HepG2 (cell line): Measurements from ENCODE around the gene IPP. TPM values are rescaled to one million over a fixed set of nuclear protein-coding genes. Genes with fewer than 3 reads are reported as not detected.

Experiments
- ATM ChIP-seq: fragments of 450-650 bp; IDR thresholded peaks from 2 replicates; pipeline ENCODE4 v1.7.1; 2017; ENCODE audit warnings: mild to moderate bottlenecking, borderline replicate concordance
- FOSL1 ChIP-seq: sonication (generic); formaldehyde crosslinking; IDR thresholded peaks from 2 replicates; pipeline ENCODE4 v1.9.0; 2021; ENCODE audit warnings: missing genetic modification reagents, borderline replicate concordance
- FOSL2 ChIP-seq: sonication (generic); formaldehyde crosslinking; IDR thresholded peaks from 2 replicates; pipeline ENCODE4 v1.4.0; 2020; ENCODE audit warnings: missing genetic modification reagents
- GLI4 ChIP-seq: sonication (generic); formaldehyde crosslinking; IDR thresholded peaks from 2 replicates; pipeline ENCODE4 v1.5.1; 2020; ENCODE audit warnings: missing genetic modification reagents, mild to moderate bottlenecking, moderate library complexity, borderline replicate concordance
- HDAC2 ChIP-seq: sonication (generic); formaldehyde crosslinking; IDR thresholded peaks from 2 replicates; pipeline ENCODE4 v1.4.0; 2020; ENCODE audit warnings: missing genetic modification reagents
- HOXD1 ChIP-seq: sonication (generic); formaldehyde crosslinking; IDR thresholded peaks from 2 replicates; pipeline ENCODE4 v1.5.0; 2020; ENCODE audit warnings: missing genetic modification reagents
- KDM6A ChIP-seq: IDR thresholded peaks from 2 replicates; pipeline ENCODE4 v1.6.1; 2016; ENCODE audit warnings: low read depth
- MAZ ChIP-seq, 2 experiments: sonication (generic) in 1 of 2; formaldehyde crosslinking in 1 of 2; IDR thresholded peaks; 2 replicates each; pipeline versions ENCODE4 v1.5.0 to v1.6.1; 2012 to 2020; ENCODE audit warnings: low read depth in 2 of 2, mild to moderate bottlenecking in 2 of 2, borderline replicate concordance in 1 of 2, improper control_type of control experiment in 1 of 2, low read length in 1 of 2, missing genetic modification reagents in 1 of 2, moderate library complexity in 1 of 2
- PHF8 ChIP-seq: sonication (generic); formaldehyde crosslinking; IDR thresholded peaks from 2 replicates; pipeline ENCODE4 v1.5.0; 2020; ENCODE audit warnings: missing genetic modification reagents
- SETDB1 ChIP-seq: sonication (generic); formaldehyde crosslinking; IDR thresholded peaks from 2 replicates; pipeline ENCODE4 v1.5.1; 2020; ENCODE audit warnings: missing genetic modification reagents, mild to moderate bottlenecking, borderline replicate concordance
- SMC3 ChIP-seq: IDR thresholded peaks from 2 replicates; pipeline ENCODE4 v1.6.1; 2011; ENCODE audit warnings: low read length, improper control_type of control experiment
- ZFP36L2 ChIP-seq: sonication (generic); formaldehyde crosslinking; IDR thresholded peaks from 2 replicates; pipeline ENCODE4 v1.4.0; 2020; ENCODE audit warnings: missing genetic modification reagents
- ZNF296 ChIP-seq: sonication (generic); formaldehyde crosslinking; conservative IDR thresholded peaks from 2 replicates; pipeline ENCODE4 v1.5.0; 2020; ENCODE audit warnings: mild to moderate bottlenecking, missing genetic modification reagents
- ZNF484 ChIP-seq: sonication (generic); formaldehyde crosslinking; IDR thresholded peaks from 2 replicates; pipeline ENCODE4 v1.5.1; 2020; ENCODE audit warnings: mild to moderate bottlenecking, low read depth, missing genetic modification reagents, borderline replicate concordance
- ZNF556 ChIP-seq: sonication (generic); formaldehyde crosslinking; IDR thresholded peaks from 2 replicates; pipeline ENCODE4 v1.4.0; 2020; ENCODE audit warnings: mild to moderate bottlenecking, missing genetic modification reagents, borderline replicate concordance
- ZNF570 ChIP-seq: sonication (generic); formaldehyde crosslinking; IDR thresholded peaks from 2 replicates; pipeline ENCODE4 v1.4.0; 2020; ENCODE audit warnings: mild to moderate bottlenecking, missing genetic modification reagents, borderline replicate concordance
- ZNF576 ChIP-seq: sonication (generic); formaldehyde crosslinking; IDR thresholded peaks from 2 replicates; pipeline ENCODE4 v1.4.0; 2020; ENCODE audit warnings: mild to moderate bottlenecking, missing genetic modification reagents
- ZNF580 ChIP-seq: IDR thresholded peaks from 2 replicates; pipeline ENCODE4 v1.6.1; 2016; ENCODE audit warnings: low read depth, borderline replicate concordance
- ZNF670 ChIP-seq: sonication (generic); formaldehyde crosslinking; IDR thresholded peaks from 2 replicates; pipeline ENCODE4 v1.8.0; 2022; ENCODE audit warnings: mild to moderate bottlenecking, missing genetic modification reagents, borderline replicate concordance
- ZNF737 ChIP-seq: sonication (generic); formaldehyde crosslinking; IDR thresholded peaks from 2 replicates; pipeline ENCODE4 v1.5.0; 2020; ENCODE audit warnings: missing genetic modification reagents, mild to moderate bottlenecking, borderline replicate concordance
- polyA plus RNA-seq, 8 experiments: library from polyadenylated mRNA; depleted of rRNA in 3 of 8; stranded (reverse) in 7 of 8; unstranded in 1 of 8; fragments of >200 nt; fragmentation: Illumina TruSeq in 4 of 8; extraction: Trizol in 4 of 8; gene quantifications; 2 replicates each; pipeline versions ENCODE4 v1.2.1 to v1.2.3, GENCODE V29; 2011 to 2016; ENCODE audit warnings: low read depth in 4 of 8, missing spikeins in 1 of 8, mixed read lengths in 1 of 8; ENCODE audit not compliant: insufficient read depth in 1 of 8
- total RNA-seq, 5 experiments: library from RNA; depleted of rRNA; stranded (reverse); fragments of >200 nt; fragmentation: Illumina TruSeq; extraction: Trizol; gene quantifications; 2 replicates each; pipeline ENCODE4 v1.2.3, GENCODE V29; 2016; ENCODE audit warnings: low read depth in 1 of 5
- TF ChIP-seq, protein P1 (sequence below): sonication (generic); formaldehyde crosslinking; IDR thresholded peaks from 2 replicates; pipeline ENCODE4 v1.4.0; 2020; ENCODE audit warnings: missing genetic modification reagents, borderline replicate concordance
- TF ChIP-seq, protein P2 (sequence below): sonication (generic); formaldehyde crosslinking; IDR thresholded peaks from 2 replicates; pipeline ENCODE4 v1.5.1; 2020; ENCODE audit warnings: mild to moderate bottlenecking, missing genetic modification reagents, borderline replicate concordance

Gene IPP
- total and polyA plus RNA-seq, 2 of the 13 experiments (the other 11 are each of a cell fraction or from before 2014, with no cell fraction given): 3.0 to 9.7 TPM

GRCh38 chr1:45750298-45751038 is at the start of gene IPP (continued):
- no peak for TF ChIP-seq ZNF296 (CRISPR knock-in tag)
- no peak for TF ChIP-seq FOSL1
- TF ChIP-seq MAZ (IDR thresholded peaks at IDR 0.05; ENCODE audit: borderline replicate concordance, low read depth, low read length): peak; percentile 93
- TF ChIP-seq MAZ (CRISPR knock-in tag; IDR thresholded peaks at IDR 0.05; ENCODE audit: low read depth): peak; percentile 90
- TF ChIP-seq FOSL2 (CRISPR knock-in tag): no peak; the same call in none of the 2 replicates
- no peak; the same call in 1 of the 2 replicates for TF ChIP-seq ZFP36L2
- no peak for TF ChIP-seq ZNF570 (CRISPR knock-in tag)
- TF ChIP-seq ZNF580 (CRISPR knock-in tag): peak; percentile 89; the same call in 1 of the 2 replicates
- no peak; the same call in 1 of the 2 replicates for TF ChIP-seq ZNF670 (CRISPR knock-in tag)
- peak; percentile 74 for TF ChIP-seq ZNF556 (CRISPR knock-in tag)
- TF ChIP-seq, protein P1, sequence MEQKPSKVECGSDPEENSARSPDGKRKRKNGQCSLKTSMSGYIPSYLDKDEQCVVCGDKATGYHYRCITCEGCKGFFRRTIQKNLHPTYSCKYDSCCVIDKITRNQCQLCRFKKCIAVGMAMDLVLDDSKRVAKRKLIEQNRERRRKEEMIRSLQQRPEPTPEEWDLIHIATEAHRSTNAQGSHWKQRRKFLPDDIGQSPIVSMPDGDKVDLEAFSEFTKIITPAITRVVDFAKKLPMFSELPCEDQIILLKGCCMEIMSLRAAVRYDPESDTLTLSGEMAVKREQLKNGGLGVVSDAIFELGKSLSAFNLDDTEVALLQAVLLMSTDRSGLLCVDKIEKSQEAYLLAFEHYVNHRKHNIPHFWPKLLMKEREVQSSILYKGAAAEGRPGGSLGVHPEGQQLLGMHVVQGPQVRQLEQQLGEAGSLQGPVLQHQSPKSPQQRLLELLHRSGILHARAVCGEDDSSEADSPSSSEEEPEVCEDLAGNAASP: peak; percentile 72
- no peak; the same call in 1 of the 2 replicates for TF ChIP-seq ZNF576
- no peak for TF ChIP-seq GLI4 (CRISPR knock-in tag)
- peak; percentile 89 for TF ChIP-seq PHF8 (CRISPR knock-in tag)
- 0 out of 2 replicates have a peak, but pooled peaks have one; percentile 18 for TF ChIP-seq ZNF737 (CRISPR knock-in tag)
- TF ChIP-seq ZNF484: no peak
- TF ChIP-seq, protein P2, sequence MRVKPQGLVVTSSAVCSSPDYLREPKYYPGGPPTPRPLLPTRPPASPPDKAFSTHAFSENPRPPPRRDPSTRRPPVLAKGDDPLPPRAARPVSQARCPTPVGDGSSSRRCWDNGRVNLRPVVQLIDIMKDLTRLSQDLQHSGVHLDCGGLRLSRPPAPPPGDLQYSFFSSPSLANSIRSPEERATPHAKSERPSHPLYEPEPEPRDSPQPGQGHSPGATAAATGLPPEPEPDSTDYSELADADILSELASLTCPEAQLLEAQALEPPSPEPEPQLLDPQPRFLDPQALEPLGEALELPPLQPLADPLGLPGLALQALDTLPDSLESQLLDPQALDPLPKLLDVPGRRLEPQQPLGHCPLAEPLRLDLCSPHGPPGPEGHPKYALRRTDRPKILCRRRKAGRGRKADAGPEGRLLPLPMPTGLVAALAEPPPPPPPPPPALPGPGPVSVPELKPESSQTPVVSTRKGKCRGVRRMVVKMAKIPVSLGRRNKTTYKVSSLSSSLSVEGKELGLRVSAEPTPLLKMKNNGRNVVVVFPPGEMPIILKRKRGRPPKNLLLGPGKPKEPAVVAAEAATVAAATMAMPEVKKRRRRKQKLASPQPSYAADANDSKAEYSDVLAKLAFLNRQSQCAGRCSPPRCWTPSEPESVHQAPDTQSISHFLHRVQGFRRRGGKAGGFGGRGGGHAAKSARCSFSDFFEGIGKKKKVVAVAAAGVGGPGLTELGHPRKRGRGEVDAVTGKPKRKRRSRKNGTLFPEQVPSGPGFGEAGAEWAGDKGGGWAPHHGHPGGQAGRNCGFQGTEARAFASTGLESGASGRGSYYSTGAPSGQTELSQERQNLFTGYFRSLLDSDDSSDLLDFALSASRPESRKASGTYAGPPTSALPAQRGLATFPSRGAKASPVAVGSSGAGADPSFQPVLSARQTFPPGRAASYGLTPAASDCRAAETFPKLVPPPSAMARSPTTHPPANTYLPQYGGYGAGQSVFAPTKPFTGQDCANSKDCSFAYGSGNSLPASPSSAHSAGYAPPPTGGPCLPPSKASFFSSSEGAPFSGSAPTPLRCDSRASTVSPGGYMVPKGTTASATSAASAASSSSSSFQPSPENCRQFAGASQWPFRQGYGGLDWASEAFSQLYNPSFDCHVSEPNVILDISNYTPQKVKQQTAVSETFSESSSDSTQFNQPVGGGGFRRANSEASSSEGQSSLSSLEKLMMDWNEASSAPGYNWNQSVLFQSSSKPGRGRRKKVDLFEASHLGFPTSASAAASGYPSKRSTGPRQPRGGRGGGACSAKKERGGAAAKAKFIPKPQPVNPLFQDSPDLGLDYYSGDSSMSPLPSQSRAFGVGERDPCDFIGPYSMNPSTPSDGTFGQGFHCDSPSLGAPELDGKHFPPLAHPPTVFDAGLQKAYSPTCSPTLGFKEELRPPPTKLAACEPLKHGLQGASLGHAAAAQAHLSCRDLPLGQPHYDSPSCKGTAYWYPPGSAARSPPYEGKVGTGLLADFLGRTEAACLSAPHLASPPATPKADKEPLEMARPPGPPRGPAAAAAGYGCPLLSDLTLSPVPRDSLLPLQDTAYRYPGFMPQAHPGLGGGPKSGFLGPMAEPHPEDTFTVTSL (CRISPR knock-in tag): no peak
- TF ChIP-seq HOXD1: peak; percentile 63
- TF ChIP-seq ATM: no peak
- no peak for TF ChIP-seq SETDB1 (CRISPR knock-in tag)
- TF ChIP-seq HDAC2 (CRISPR knock-in tag): peak; percentile 86
- no peak for TF ChIP-seq KDM6A (CRISPR knock-in tag)
- no peak; the same call in 1 of the 2 replicates for TF ChIP-seq SMC3
